SK-N-SH (cell line): ENCODE results near the gene TP73. TPM values are rescaled to one million over a fixed set of nuclear protein-coding genes. Genes with fewer than 3 reads are reported as not detected.

Experiments
- CTCF ChIA-PET: fragments of 300-600, 350-600 bp; formaldehyde crosslinking; extraction: SDS; loops from one replicate; lab custom pipeline; 2021; lab: Yijun Ruan, JAX
- POLR2A ChIA-PET: fragments of 350-600 bp; sonication (Branson Sonifier 250); formaldehyde crosslinking; extraction: SDS; loops from one replicate; lab custom pipeline; 2020; ENCODE audit warnings: antibody characterized with exemption, inconsistent platforms; lab: Yijun Ruan, JAX
- DNase-seq: peaks from one replicate; pipeline ENCODE4 v3.0.0; 2012
- H2AFZ ChIP-seq: fragments of 200-600 bp; sonication (generic); 2 replicates; pipeline ENCODE4 v1.8.1; 2016; ENCODE audit warnings: antibody characterized with exemption, mild to moderate bottlenecking, low read depth
- H3F3A ChIP-seq: fragments of 200-600 bp; sonication (generic); replicated peaks from 2 replicates; pipeline ENCODE3; 2016; ENCODE audit warnings: antibody characterized with exemption, mild to moderate bottlenecking; ENCODE audit not compliant: insufficient read depth
- H3K27ac ChIP-seq, 2 experiments: fragments of 200-500 bp in 1 of 2; fragments of 200-600 bp in 1 of 2; sonication (Bioruptor generic) in 1 of 2; sonication (generic), shearing (Covaris generic) in 1 of 2; 2 replicates each; pipeline versions ENCODE4 v1.5.1 to v1.6.1; 2014 to 2016; ENCODE audit warnings: low read depth in 2 of 2, inconsistent platforms in 1 of 2, low read length in 1 of 2, mild to moderate bottlenecking in 1 of 2, mixed read lengths in 1 of 2
- H3K27me3 ChIP-seq: fragments of 200-600 bp; sonication (generic), shearing (Covaris generic); 2 replicates; pipeline ENCODE4 v1.6.1; 2016; ENCODE audit warnings: mixed run types; ENCODE audit not compliant: insufficient read depth
- H3K36me3 ChIP-seq, 2 experiments: fragments of 200-500 bp in 1 of 2; fragments of 200-600 bp in 1 of 2; sonication (Bioruptor generic) in 1 of 2; sonication (generic) in 1 of 2; replicated peaks in 1 of 2; 2 replicates each; pipeline versions ENCODE3 to v1.5.1; 2014 to 2016; ENCODE audit warnings: low read length in 1 of 2, mild to moderate bottlenecking in 1 of 2; ENCODE audit not compliant: insufficient read depth in 2 of 2, control insufficient read depth in 1 of 2
- H3K4me1 ChIP-seq, 2 experiments: fragments of 200-500 bp in 1 of 2; fragments of 200-600 bp in 1 of 2; sonication (Bioruptor generic) in 1 of 2; sonication (generic), shearing (Covaris generic) in 1 of 2; 2 replicates each; pipeline versions ENCODE4 v1.5.1 to v1.6.1; 2014 to 2016; ENCODE audit warnings: low read depth in 1 of 2, low read length in 1 of 2, mixed run types in 1 of 2; ENCODE audit not compliant: insufficient read depth in 2 of 2, control insufficient read depth in 1 of 2
- H3K4me2 ChIP-seq: fragments of 200-600 bp; sonication (generic), shearing (Covaris generic); 2 replicates; pipeline ENCODE4 v1.6.1; 2017; ENCODE audit warnings: mixed run types
- H3K4me3 ChIP-seq, 2 experiments: fragments of 200-500 bp in 1 of 2; fragments of 200-600 bp in 1 of 2; sonication (Bioruptor generic) in 1 of 2; sonication (generic), shearing (Covaris generic) in 1 of 2; 2 replicates each; pipeline versions ENCODE4 v1.5.1 to v1.8.1; 2014 to 2016; ENCODE audit warnings: low read depth in 2 of 2, inconsistent platforms in 1 of 2, low read length in 1 of 2, mild to moderate bottlenecking in 1 of 2, mixed read lengths in 1 of 2, moderate library complexity in 1 of 2
- H3K79me2 ChIP-seq: fragments of 200-600 bp; sonication (generic); 2 replicates; pipeline ENCODE4 v1.8.1; 2017; ENCODE audit warnings: mild to moderate bottlenecking; ENCODE audit not compliant: insufficient read depth
- H3K9ac ChIP-seq: fragments of 200-600 bp; sonication (generic); 2 replicates; pipeline ENCODE4 v1.6.1; 2017; ENCODE audit warnings: mixed run types
- H3K9me2 ChIP-seq: fragments of 200-600 bp; sonication (generic); 2 replicates; pipeline ENCODE4 v1.6.1; 2017; ENCODE audit warnings: mixed run types
- H3K9me3 ChIP-seq: fragments of 200-600 bp; sonication (generic); 2 replicates; pipeline ENCODE4 v1.6.1; 2017; ENCODE audit warnings: mixed run types, mild to moderate bottlenecking, moderate library complexity
- H4K20me1 ChIP-seq: fragments of 200-600 bp; sonication (generic); 2 replicates; pipeline ENCODE4 v1.6.1; 2017; ENCODE audit warnings: mild to moderate bottlenecking, mixed run types; ENCODE audit not compliant: insufficient read depth
- ELF1 ChIP-seq: IDR thresholded peaks from 2 replicates; pipeline ENCODE4 v1.4.0; 2012
- EP300 ChIP-seq, 2 experiments: IDR thresholded peaks; 2 replicates each; pipeline versions ENCODE4 v1.4.0 to v1.6.1; 2012; ENCODE audit warnings: borderline replicate concordance in 1 of 2, low read depth in 1 of 2, low read length in 1 of 2
- FOXM1 ChIP-seq: IDR thresholded peaks from 2 replicates; pipeline ENCODE4 v1.4.0; 2012; ENCODE audit warnings: low read depth, mild to moderate bottlenecking
- GATA2 ChIP-seq: sonication (generic); formaldehyde crosslinking; IDR thresholded peaks from 2 replicates; pipeline ENCODE4 v1.5.0; 2020; ENCODE audit warnings: mild to moderate bottlenecking, missing genetic modification reagents
- JUND ChIP-seq: IDR thresholded peaks from 2 replicates; pipeline ENCODE4 v1.4.0; 2012
- MEF2A ChIP-seq: IDR thresholded peaks from 2 replicates; pipeline ENCODE4 v1.4.0; 2012; ENCODE audit warnings: low read depth, borderline replicate concordance
- NFIC ChIP-seq: IDR thresholded peaks from 2 replicates; pipeline ENCODE4 v1.4.0; 2012; ENCODE audit warnings: borderline replicate concordance
- NRF1 ChIP-seq: IDR thresholded peaks from 2 replicates; pipeline ENCODE4 v1.6.1; 2012; ENCODE audit warnings: low read depth, mild to moderate bottlenecking, low read length
- POLR2AphosphoS5 ChIP-seq: IDR thresholded peaks from 2 replicates; pipeline ENCODE4 v1.6.1; 2012; ENCODE audit warnings: low read depth, low read length
- RAD21 ChIP-seq: IDR thresholded peaks from 2 replicates; pipeline ENCODE4 v1.6.1; 2012; ENCODE audit warnings: mild to moderate bottlenecking, low read length
- RCOR1 ChIP-seq: fragments of 150-350 bp; IDR thresholded peaks from 2 replicates; pipeline ENCODE4 v1.6.1; 2017; ENCODE audit warnings: antibody characterized with exemption, low read length
- REST ChIP-seq: IDR thresholded peaks from 2 replicates; pipeline ENCODE4 v1.6.1; 2012; ENCODE audit warnings: mild to moderate bottlenecking, low read depth, low read length, moderate library complexity
- SIN3A ChIP-seq: IDR thresholded peaks from 2 replicates; pipeline ENCODE4 v1.6.1; 2012; ENCODE audit warnings: low read depth, mild to moderate bottlenecking, low read length, moderate library complexity, borderline replicate concordance
- TAF1 ChIP-seq: IDR thresholded peaks from 2 replicates; pipeline ENCODE4 v1.6.1; 2012; ENCODE audit warnings: low read depth, mild to moderate bottlenecking, low read length, moderate library complexity, borderline replicate concordance
- TEAD4 ChIP-seq: IDR thresholded peaks from 2 replicates; pipeline ENCODE4 v1.4.0; 2012; ENCODE audit warnings: mild to moderate bottlenecking, borderline replicate concordance; ENCODE audit not compliant: insufficient read depth
- ZBTB33 ChIP-seq: IDR thresholded peaks from 2 replicates; pipeline ENCODE4 v1.4.0; 2012; ENCODE audit warnings: low read depth, borderline replicate concordance
- WGBS: methylation state at CpG from one replicate; pipeline ENCODE4 v1.1.6; 2017; ENCODE audit warnings: low lambda C conversion rate; 5-methylcytosine and 5-hydroxymethylcytosine counted together
- polyA plus RNA-seq, 3 experiments: library from polyadenylated mRNA; depleted of rRNA; stranded (reverse); fragments of >200 nt; gene quantifications; 2 replicates each; pipeline ENCODE4 v1.2.3, GENCODE V29; 2012
- TF ChIP-seq, protein P1 (sequence below): IDR thresholded peaks from 2 replicates; pipeline ENCODE4 v1.4.0; 2012; ENCODE audit warnings: low read depth, borderline replicate concordance

TP73 gene
- polyA plus RNA-seq, 1 of the 3 experiments (the other 2 are of a cell fraction) = 0.64 TPM

- no peak for TF ChIP-seq NFIC
- no peak for TF ChIP-seq RCOR1
- TF ChIP-seq, protein P1, sequence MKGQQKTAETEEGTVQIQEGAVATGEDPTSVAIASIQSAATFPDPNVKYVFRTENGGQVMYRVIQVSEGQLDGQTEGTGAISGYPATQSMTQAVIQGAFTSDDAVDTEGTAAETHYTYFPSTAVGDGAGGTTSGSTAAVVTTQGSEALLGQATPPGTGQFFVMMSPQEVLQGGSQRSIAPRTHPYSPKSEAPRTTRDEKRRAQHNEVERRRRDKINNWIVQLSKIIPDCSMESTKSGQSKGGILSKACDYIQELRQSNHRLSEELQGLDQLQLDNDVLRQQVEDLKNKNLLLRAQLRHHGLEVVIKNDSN = no peak
- TF ChIP-seq NRF1 = no peak
- no peak for TF ChIP-seq GATA2 (CRISPR knock-in tag)
Measured at GRCh38 chr1:3743421-3743820, 91.1 kb downstream of the TP73 start (continued).

DNA sequence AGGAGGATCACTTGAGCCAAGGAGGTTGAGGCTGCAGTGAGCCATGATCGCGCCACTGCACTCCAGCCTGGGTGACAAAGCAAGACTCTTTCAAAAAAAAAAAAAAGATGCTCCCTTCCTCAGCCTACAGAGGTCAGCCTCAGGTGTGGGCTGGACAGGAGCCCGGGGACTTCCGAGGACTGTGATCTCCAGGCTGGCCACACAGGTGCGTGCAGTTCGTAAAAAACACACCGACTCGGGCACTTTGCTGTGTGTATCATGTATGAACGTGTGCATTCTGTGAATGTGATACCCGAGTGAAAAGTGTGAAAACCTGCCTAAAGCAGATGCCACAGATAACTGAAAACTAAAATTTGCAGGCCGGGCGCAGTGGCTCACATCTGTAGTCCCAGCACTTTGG lies 91.5 kb downstream of the TP73 start:
- peaks cover 10% of the 10 kb centered on the region for H3F3A ChIP-seq
- H3K9me2 ChIP-seq = no peaks in the 10 kb centered on the region
- H3K9ac ChIP-seq = no peak overlapping the region
- POLR2A ChIA-PET = no interaction called here
- no peaks in the 10 kb centered on the region for H3K27me3 ChIP-seq
- WGBS = 94% methylated on average over 12 of the region's 12 CpGs
- H3K9me3 ChIP-seq = no peaks in the 10 kb centered on the region
- H3K4me2 ChIP-seq = no peak overlapping the region
- H2AFZ ChIP-seq = no peak overlapping the region
- H4K20me1 ChIP-seq = no peaks in the 10 kb centered on the region
- H3K36me3 ChIP-seq = peaks cover 7 to 26% of the 10 kb centered on the region in 2 experiments
- no peak for TF ChIP-seq EP300 (IDR thresholded peaks at IDR 0.05; ENCODE audit: borderline replicate concordance in 1 of 2, low read depth in 1 of 2, low read length in 1 of 2)
- TF ChIP-seq ZBTB33 = no peak
- no peak for TF ChIP-seq SIN3A
- no peak for TF ChIP-seq ELF1
- no peak for TF ChIP-seq MEF2A
- TF ChIP-seq, protein P1 = no peak
- no peak for TF ChIP-seq JUND
- TF ChIP-seq FOXM1 = no peak
- TF ChIP-seq POLR2AphosphoS5 = no peak
- TF ChIP-seq REST = no peak
- TF ChIP-seq RCOR1 = no peak
- no peak for TF ChIP-seq TEAD4
- TF ChIP-seq RAD21 = no peak
- no peak for TF ChIP-seq TAF1
- peaks cover 0 to 30% of the 10 kb centered on the region in 2 experiments; a peak in 1 of 4 replicates for H3K4me1 ChIP-seq
- no peak for DNase-seq
- H3K27ac ChIP-seq = no peak overlapping the region
- CTCF ChIA-PET = interaction anchor here (2.6 kb wide), 1 partner anchor 19 kb away, joined by 10 read pairs; no protein-coding TSS in a partner anchor
- H3K79me2 ChIP-seq = peaks cover 4% of the 10 kb centered on the region; the same call in 1 of the 2 replicates
- H3K4me3 ChIP-seq = no peak overlapping the region
